Rectal smooth muscle tissue (tissue), 1 donor: ENCODE results near the gene CLEC20A.

Experiments used
- H3K27ac ChIP-seq: one replicate; pipeline ENCODE4 v1.7.0; 2013; ENCODE audit warnings: low read depth, low read length, inconsistent platforms
- H3K27me3 ChIP-seq: one replicate; pipeline ENCODE4 v1.7.0; 2013; ENCODE audit warnings: low read length; ENCODE audit not compliant: control insufficient read depth, insufficient read depth
- H3K36me3 ChIP-seq: one replicate; pipeline ENCODE4 v1.7.0; 2013; ENCODE audit warnings: low read length; ENCODE audit not compliant: control insufficient read depth, insufficient read depth
- H3K4me1 ChIP-seq: one replicate; pipeline ENCODE4 v1.7.0; 2013; ENCODE audit warnings: low read length; ENCODE audit not compliant: control insufficient read depth, insufficient read depth
- H3K4me3 ChIP-seq: one replicate; pipeline ENCODE4 v1.7.0; 2013; ENCODE audit warnings: low read length
- H3K9ac ChIP-seq: one replicate; pipeline ENCODE4 v1.7.0; 2013; ENCODE audit warnings: low read length

The CLEC20A gene

GRCh38 chr1:178536844-178537371, 40.1 kb upstream of the CLEC20A start:
- Histone ChIP-seq H3K4me1 (no peaks in the 10 kb centered on the region), H3K9ac (no peak overlapping the region), H3K27ac (no peak overlapping the region), H3K4me3 (no peak overlapping the region), H3K36me3 (no peaks in the 10 kb centered on the region), H3K27me3 (no peaks in the 10 kb centered on the region)

- Histone ChIP-seq H3K9ac (no peak overlapping the region), H3K27me3 (no peaks in the 10 kb centered on the region), H3K36me3 (no peaks in the 10 kb centered on the region), H3K27ac (no peak overlapping the region), H3K4me1 (no peaks in the 10 kb centered on the region), H3K4me3 (no peak overlapping the region)
Observed at GRCh38 chr1:178536329-178536728, 39.6 kb upstream of the CLEC20A start.

- Histone ChIP-seq H3K27me3 (no peaks in the 10 kb centered on the region), H3K9ac (no peak overlapping the region), H3K36me3 (no peaks in the 10 kb centered on the region), H3K27ac (no peak overlapping the region), H3K4me1 (no peaks in the 10 kb centered on the region), H3K4me3 (no peak overlapping the region)
Observed at GRCh38 chr1:178534137-178534868, 37.5 kb upstream of the CLEC20A start.

GRCh38 chr1:178533121-178533946, 36.6 kb upstream of the CLEC20A start:
- no peak overlapping the region for H3K9ac ChIP-seq

GRCh38 chr1:178532392-178532791, 35.6 kb upstream of the CLEC20A start:
- no peaks in the 10 kb centered on the region for H3K36me3 ChIP-seq
- no peaks in the 10 kb centered on the region for H3K4me1 ChIP-seq
- H3K27me3 ChIP-seq: no peaks in the 10 kb centered on the region
- no peak overlapping the region for H3K4me3 ChIP-seq
- no peak overlapping the region for H3K9ac ChIP-seq
- H3K27ac ChIP-seq: no peak overlapping the region

More at GRCh38 chr1:178533121-178533946, 36.6 kb upstream of the CLEC20A start:
- no peak overlapping the region for H3K4me3 ChIP-seq
- H3K27me3 ChIP-seq: no peaks in the 10 kb centered on the region
- H3K4me1 ChIP-seq: no peaks in the 10 kb centered on the region
- no peak overlapping the region for H3K27ac ChIP-seq
- H3K36me3 ChIP-seq: no peaks in the 10 kb centered on the region

GRCh38 chr1:178531887-178532286, 35.1 kb upstream of the CLEC20A start:
- H3K36me3 ChIP-seq: no peaks in the 10 kb centered on the region
- H3K27me3 ChIP-seq: no peaks in the 10 kb centered on the region
- H3K4me3 ChIP-seq: no peak overlapping the region
- H3K9ac ChIP-seq: no peak overlapping the region
- no peak overlapping the region for H3K27ac ChIP-seq
- H3K4me1 ChIP-seq: no peaks in the 10 kb centered on the region

GRCh38 chr1:178530502-178530901, 33.7 kb upstream of the CLEC20A start:
- H3K27ac ChIP-seq: no peak overlapping the region

GRCh38 chr1:178530037-178530402, 33.3 kb upstream of the CLEC20A start:
- H3K9ac ChIP-seq: no peak overlapping the region
- H3K27ac ChIP-seq: no peak overlapping the region
- no peak overlapping the region for H3K4me3 ChIP-seq

More at GRCh38 chr1:178530502-178530901, 33.7 kb upstream of the CLEC20A start:
- no peak overlapping the region for H3K4me3 ChIP-seq
- H3K36me3 ChIP-seq: no peaks in the 10 kb centered on the region
- no peak overlapping the region for H3K9ac ChIP-seq
- H3K4me1 ChIP-seq: no peaks in the 10 kb centered on the region
- no peaks in the 10 kb centered on the region for H3K27me3 ChIP-seq

GRCh38 chr1:178529364-178530036, 32.7 kb upstream of the CLEC20A start:
- Histone ChIP-seq H3K27ac (no peak overlapping the region), H3K4me1 (no peaks in the 10 kb centered on the region), H3K27me3 (no peaks in the 10 kb centered on the region), H3K36me3 (no peaks in the 10 kb centered on the region), H3K9ac (no peak overlapping the region), H3K4me3 (no peak overlapping the region)

More at GRCh38 chr1:178530037-178530402, 33.3 kb upstream of the CLEC20A start:
- H3K4me1 ChIP-seq: no peaks in the 10 kb centered on the region
- no peaks in the 10 kb centered on the region for H3K27me3 ChIP-seq
- H3K36me3 ChIP-seq: no peaks in the 10 kb centered on the region

GRCh38 chr1:178528953-178529335, 32.2 kb upstream of the CLEC20A start:
- Histone ChIP-seq H3K9ac (no peak overlapping the region), H3K27me3 (no peaks in the 10 kb centered on the region), H3K36me3 (no peaks in the 10 kb centered on the region), H3K27ac (no peak overlapping the region), H3K4me3 (no peak overlapping the region), H3K4me1 (no peaks in the 10 kb centered on the region)

GRCh38 chr1:178528228-178528952, 31.6 kb upstream of the CLEC20A start:
- Histone ChIP-seq H3K27ac (no peak overlapping the region), H3K36me3 (no peaks in the 10 kb centered on the region), H3K27me3 (no peaks in the 10 kb centered on the region)

GRCh38 chr1:178527117-178527516, 30.4 kb upstream of the CLEC20A start:
- Histone ChIP-seq H3K27ac (no peak overlapping the region), H3K36me3 (no peaks in the 10 kb centered on the region), H3K4me3 (no peak overlapping the region), H3K4me1 (no peaks in the 10 kb centered on the region), H3K9ac (no peak overlapping the region), H3K27me3 (no peaks in the 10 kb centered on the region)

More at GRCh38 chr1:178528228-178528952, 31.6 kb upstream of the CLEC20A start:
- Histone ChIP-seq H3K9ac (no peak overlapping the region), H3K4me3 (no peak overlapping the region), H3K4me1 (no peaks in the 10 kb centered on the region)
